Measurements from ENCODE around the gene CDKAL1.

Gene CDKAL1

DNA sequence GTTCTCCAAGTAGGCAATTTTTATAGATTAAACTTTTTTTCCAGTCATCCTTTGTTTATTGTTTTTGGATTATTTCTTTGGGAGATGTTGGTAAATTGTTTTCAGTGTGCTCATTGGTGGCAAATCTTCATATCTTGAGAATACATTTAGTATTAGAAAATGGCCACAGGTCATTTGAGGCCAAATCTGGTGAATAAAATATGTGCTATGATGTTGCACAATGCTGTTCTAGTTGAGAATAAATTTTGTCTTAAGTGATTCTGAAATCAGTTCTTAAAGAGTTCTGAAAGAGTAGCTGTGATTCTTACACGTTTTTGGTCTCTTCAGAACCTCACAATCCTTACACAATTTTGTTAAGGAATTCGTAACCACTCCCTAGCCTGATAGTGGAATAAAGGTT is 20.1 kb downstream of the CDKAL1 start:
- no peak for DNase-seq (ENCODE audit: low read depth in 2 of 3, low spot score in 1 of 3)

DNA sequence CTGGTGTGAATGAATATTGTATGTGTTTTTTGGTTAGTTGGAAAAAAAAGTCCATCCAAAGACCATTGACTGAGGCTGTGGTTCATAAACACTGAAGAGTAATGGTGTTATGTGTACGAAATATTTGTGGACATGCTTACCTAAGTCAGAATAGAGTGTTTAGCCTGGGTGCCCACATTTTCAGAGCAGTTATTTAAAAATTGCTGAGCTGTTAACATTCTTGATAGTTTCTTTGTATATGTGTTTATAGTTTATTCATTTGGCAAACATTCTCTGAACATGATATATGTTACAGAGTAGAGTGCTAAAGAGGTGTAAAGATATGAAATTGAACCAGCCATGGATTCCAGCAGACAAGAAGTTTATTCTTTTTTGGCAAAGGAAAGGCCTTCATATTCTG is 20.6 kb downstream of the CDKAL1 start:
- no peak for DNase-seq (ENCODE audit: low read depth in 2 of 3, low spot score in 1 of 3)

GRCh38 chr6:20559924-20560551 is 25.8 kb downstream of the CDKAL1 start:
- no peak for DNase-seq (ENCODE audit: low read depth in 2 of 3, low spot score in 1 of 3)

DNA sequence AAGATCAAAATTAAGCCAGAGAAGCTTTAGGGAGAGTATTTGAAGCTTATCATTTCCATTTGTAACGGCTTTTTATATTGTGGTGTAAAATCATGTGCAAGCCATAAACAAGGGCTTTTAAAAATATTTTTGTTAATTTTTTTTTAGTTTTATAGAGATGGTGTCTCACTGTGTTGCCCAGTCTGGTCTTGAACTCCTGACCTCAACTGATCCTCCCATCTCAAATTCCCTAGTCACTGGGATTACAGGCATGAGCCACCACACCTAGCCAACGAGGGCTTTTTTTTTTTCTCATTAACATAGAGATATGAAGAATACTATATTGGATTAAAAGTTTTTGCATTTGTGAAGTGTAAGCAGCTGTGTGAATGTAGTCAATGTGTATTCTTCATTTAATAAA is 29.1 kb downstream of the CDKAL1 start:
- DNase-seq (ENCODE audit: low read depth in 2 of 3, low spot score in 1 of 3) = no peak

DNA sequence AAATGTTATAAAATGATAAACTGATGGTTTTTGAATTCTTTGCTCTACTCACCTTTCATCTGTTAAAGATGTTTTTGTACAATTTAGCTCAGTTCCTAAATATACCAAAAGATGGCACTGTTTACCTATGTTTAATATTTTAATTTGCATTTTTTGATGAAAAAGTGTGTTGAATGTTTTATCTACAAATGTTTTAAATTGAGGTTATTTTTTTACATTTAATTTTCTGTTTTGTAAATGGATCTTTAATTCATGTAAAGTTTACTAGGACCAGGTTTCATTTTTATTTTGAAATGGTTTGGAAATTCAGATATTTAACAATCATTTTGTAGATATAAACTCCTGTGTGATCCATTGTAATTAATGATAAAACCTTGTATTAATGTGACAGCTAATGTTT is 30.0 kb downstream of the CDKAL1 start:
- no peak for DNase-seq (ENCODE audit: low read depth in 2 of 3, low spot score in 1 of 3)

DNA sequence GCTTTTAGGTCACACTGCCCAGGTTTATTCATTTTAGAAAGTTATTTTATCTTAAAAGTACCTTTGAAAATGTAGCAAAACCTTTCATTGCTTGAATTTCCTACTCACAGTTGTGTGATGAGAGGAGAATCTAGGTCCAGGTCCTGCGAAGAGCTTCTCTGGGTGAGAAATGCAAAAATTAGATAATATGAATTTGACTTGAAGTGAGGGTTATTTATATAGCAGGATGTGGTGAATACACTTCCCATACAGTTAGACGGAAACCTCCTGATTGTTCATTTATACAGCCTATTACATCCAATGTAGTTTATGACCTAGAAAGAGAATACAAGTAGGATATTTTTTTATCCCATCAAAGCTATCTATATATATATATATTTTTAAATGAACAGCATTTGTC is 30.5 kb downstream of the CDKAL1 start:
- DNase-seq (ENCODE audit: low read depth in 2 of 3, low spot score in 1 of 3) = no peak

DNA sequence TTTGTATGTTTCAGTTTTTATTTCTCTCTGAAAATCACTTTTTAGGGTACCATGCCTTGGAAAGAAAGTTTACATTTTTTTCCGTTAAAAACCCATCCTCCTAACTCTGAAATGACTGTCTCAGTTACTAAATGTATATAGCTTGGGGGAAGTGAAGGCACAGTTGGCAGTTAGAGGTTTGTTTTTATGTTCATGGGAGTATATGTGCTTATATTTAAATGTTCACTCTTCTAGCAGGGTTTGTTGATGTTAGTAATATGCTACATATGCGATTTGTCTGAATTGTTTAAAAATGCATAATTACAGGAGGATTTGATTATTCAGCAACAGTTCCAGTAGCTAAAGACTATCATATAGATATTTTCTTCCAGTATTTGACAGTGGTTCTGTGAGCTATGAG is 31.1 kb downstream of the CDKAL1 start:
- no peak for DNase-seq (ENCODE audit: low read depth in 2 of 3, low spot score in 1 of 3)

DNA sequence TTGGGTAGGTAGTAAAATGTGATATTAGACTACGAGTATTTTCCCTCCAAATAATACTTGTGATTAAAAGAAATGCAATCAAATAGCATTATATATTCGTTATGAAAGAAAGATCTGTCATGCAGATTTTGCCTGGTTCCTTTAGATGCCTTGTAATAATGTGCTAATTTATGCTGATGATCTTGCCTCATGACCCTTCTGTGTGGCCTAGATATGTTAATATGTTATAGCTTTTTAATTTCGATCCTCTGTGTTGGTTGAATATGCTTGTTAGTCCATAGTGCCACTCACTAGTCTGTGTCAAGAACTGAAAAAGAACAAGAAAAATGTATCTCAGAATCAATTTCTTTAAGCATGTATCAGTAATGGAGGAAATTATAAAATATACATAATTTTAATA is 31.9 kb downstream of the CDKAL1 start:
- DNase-seq (ENCODE audit: low read depth in 2 of 3, low spot score in 1 of 3) = no peak

DNA sequence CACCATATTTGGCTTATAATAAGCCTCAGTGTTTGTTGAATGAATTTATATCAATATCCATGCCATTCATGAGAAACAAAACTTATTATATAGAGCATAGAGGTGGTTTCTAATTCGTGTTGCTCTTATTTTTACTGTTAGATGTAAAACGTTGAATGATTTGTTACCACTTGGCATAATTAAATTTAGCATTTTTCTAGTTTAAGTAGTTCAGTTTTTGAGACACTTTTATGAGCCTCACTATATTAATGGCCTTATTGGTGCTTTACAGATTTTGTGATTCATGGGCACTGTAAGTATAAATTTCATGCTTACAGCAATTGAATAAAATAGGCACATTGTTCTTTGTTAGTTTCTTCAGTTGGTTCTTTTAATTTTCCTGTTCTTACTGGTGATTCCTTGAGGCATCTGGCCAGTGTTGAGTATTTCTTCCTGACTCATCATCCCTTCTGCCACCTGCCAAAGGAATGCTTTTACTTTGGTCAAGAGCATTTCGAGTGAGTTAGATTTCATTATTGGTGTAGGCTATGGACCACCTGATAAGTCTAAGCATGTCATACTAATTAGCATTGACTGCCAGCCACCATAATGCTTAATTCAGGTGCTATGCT is 34.8 kb downstream of the CDKAL1 start:
- DNase-seq (ENCODE audit: low read depth in 2 of 3, low spot score in 1 of 3) = no peak

DNA sequence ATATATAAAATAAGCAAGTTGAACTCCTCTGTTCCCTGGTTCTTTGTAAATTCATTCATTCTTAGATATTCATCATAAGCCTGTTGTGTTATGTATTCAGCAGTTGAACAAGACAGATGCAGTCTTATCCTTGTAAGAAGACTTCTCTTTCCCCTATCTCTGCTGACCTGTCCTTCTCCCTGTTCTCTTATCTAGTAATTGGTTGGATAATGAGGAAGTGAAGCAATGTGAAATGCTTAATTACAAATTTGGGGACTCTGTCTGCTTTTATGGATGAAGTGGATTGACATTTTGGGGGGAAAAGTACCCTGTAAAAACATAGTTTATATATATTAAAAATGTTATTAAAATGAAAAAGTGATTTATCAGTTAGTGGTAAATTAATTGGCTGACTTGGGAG is 37.0 kb downstream of the CDKAL1 start:
- no peak for DNase-seq (ENCODE audit: low read depth in 2 of 3, low spot score in 1 of 3)

GRCh38 chr6:20572288-20572687 is 38.0 kb downstream of the CDKAL1 start:
- no peak for DNase-seq (ENCODE audit: low read depth in 2 of 3, low spot score in 1 of 3)

DNA sequence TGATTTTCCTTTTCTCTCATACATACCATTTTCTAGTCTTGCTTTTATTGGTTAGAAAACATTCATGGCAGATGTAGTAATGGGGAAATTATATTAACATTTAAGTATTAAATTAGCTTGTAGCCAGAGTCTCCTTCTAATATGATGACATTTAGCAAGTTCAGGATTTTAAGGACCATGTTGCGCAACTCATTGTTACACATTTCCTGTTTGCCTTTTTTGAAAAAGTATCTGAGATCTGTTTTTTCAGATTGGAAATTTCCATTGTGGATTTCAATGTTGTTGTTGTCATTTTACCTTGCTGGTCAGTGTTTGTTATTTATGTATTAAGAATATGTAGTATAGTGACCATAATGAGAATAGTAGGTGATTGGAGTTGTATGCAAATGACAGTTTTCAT is 38.7 kb downstream of the CDKAL1 start:
- DNase-seq (ENCODE audit: low read depth in 2 of 3, low spot score in 1 of 3) = no peak

GRCh38 chr6:20574355-20574754 is 40.1 kb downstream of the CDKAL1 start:
- DNase-seq (ENCODE audit: low read depth in 2 of 3, low spot score in 1 of 3) = no peak

DNA sequence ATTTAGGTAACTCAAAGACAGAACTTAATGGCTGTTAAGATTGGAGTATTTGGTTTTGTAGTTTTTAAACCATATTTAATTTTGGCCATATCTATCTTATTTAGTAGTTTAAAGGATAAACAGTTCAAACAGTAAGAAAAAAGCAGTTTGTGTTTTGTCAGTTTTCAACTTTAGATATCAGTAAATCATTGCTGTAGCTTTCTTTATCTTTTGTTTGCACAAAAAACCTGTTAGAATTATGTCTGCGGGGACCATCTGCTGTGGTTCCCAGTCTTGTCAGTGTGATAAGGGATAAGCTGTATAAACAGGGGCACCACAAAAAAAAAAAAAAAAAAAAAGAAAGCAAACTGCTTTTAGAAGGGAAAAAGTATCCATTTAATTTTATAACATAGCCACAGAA is 40.9 kb downstream of the CDKAL1 start:
- DNase-seq (ENCODE audit: low read depth in 2 of 3, low spot score in 1 of 3) = no peak

DNA sequence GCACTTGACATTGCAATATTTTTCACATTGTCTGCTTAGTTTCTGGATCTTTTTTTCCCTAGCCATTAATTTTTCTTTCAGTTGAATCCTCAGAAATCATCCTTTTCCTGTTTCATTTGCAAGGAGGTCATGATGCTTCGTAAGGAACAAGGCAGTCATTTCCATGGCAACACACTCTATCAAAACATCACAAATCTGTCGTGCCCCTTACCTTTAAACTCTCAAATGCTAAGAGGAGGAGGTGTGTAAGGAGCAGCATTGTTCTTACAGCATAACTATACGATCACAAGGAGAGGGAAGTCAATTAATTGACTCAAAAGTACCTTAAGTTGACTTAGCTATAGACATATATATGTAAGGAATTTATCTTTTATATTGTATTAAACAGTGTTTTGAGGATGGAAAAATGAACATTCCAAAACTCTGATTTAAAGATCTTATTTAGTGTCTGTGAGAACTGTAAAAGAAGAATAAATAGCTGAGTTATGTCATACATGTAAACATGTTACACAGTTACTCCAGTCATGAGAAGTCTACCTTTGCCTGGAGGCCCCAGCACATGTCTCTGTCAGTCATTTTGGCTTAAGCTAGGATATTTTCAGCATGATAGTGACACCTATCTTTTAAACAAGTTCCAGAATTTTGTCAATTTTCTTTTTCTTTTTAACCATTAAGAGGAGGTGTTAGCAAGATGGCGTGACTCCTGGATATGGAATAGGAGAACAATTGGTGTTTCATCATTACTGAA is 41.6 kb downstream of the CDKAL1 start:
- no peak for DNase-seq (ENCODE audit: low read depth in 2 of 3, low spot score in 1 of 3)

DNA sequence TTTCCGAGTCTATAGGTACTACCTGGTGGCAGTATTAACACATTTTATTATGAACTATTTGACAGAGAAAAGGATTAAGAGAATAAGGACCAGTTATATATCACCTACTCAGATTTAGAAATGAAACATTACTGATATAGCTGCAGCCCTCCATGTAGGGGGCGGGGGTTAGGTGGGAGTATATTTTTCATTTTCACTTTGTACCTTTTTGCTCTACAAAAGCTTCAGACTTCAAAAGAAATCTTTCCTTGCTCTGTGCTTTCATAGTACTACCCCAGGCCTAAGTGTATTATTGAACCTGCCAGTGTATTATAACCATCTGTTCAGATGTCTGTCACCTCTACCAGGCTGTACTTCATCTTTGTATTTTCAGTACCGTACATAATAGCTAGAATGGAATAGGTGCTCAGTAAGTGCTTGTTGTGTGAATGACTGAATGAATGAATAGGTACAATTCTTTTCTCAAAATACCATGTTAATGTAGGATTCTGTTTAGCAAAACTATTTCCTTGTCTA is 43.0 kb downstream of the CDKAL1 start:
- no peak for DNase-seq (ENCODE audit: low read depth in 2 of 3, low spot score in 1 of 3)

- no peak for DNase-seq (ENCODE audit: low read depth in 2 of 3, low spot score in 1 of 3)
Measured at GRCh38 chr6:20581070-20581469, 46.8 kb downstream of the CDKAL1 start.

DNA sequence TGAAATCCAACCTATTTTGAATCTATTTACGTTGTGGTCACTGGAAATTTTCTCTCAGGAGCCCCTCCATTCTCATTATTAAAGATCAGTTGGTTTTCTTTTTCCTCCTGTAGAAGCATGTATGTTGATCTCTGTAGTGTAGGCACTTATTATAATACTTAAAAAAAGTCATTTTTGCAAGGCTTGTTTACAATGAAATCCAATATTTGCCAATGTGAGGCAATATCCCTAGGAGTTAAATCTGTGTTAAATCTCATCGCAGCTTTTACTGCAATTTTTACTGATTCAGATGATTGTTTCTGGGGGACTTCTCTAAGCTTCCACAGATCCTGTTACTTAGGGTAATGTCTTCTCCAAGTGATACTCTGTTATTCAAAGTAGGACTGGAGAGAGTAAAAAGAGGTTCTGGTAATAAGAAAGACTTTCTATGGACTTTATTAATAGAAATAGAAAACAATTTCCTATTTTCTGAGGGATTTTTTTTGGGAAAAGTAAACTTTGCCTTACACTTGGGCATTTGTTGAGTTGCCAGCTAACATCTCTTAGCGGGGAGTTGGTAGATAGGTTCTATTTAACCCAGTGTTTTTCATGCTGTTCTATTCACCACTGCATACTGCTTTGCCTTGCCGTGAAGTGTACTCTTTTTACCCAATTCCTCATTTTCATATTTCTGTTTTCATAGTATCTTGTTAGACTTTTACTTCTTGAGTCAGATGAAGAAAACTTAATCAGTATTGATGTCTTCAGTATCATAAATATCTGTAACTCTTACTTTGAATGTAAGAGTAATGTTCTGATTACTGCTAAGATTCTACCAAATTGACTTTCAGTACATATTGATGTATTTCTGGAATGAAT is 48.6 kb downstream of the CDKAL1 start:
- no peak for DNase-seq (ENCODE audit: low read depth in 2 of 3, low spot score in 1 of 3)

DNA sequence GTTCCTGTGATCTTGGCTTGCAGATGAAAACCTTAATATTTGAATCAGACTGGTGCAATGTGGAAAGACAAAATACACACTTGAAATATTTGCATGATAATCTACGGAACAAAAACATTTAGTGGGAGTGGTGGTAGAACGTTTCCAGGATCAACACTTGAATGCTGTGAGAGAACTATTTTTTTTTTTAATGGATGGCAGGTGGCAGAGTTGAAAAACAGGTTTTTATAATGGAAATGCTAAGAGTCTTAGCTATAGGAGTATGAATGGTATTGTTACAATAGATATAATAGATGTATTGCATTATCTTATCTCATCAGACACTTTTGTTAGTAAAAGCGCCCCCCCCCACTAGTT is 49.2 kb downstream of the CDKAL1 start:
- DNase-seq (ENCODE audit: low read depth in 2 of 3, low spot score in 1 of 3) = no peak

GRCh38 chr6:20584100-20584731 is 50.0 kb downstream of the CDKAL1 start:
- no peak for DNase-seq (ENCODE audit: low read depth in 2 of 3, low spot score in 1 of 3)

DNA sequence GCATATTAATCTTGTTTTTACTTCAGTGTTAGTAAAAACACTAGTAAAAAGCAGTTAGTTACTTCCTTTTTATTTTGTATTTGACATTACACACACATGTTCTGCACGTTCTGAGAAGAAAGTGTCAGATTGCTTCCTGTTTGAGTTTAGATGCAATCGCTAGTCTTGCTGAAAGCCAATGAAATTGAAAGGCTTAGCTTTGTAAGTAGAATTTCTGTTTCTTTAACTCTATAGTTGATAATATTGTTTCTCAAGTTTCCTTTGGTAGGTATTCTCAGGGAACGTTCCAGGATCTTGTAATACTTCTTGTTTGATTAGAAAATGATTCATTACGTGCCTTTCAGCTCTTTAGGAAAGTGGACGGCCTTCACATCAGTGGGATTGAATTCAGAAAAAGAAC is 55.0 kb downstream of the CDKAL1 start:
- DNase-seq (ENCODE audit: low read depth in 2 of 3, low spot score in 1 of 3) = no peak
